Hair follicular keratinocyte (primary cell): ENCODE data around the gene CISD2. TPM values are rescaled to one million over a fixed set of nuclear protein-coding genes. Genes with fewer than 3 reads are reported as not detected.

Experiments
- total RNA-seq: library from RNA; depleted of rRNA; stranded (reverse); fragments of >200 nt; gene quantifications from 2 replicates; pipeline ENCODE4 v1.2.3, GENCODE V29; 2015

CISD2 gene, protein sequence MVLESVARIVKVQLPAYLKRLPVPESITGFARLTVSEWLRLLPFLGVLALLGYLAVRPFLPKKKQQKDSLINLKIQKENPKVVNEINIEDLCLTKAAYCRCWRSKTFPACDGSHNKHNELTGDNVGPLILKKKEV
- 20.4 and 28.4 TPM in 2 replicates for total RNA-seq

GRCh38 chr4:102868781-102869568 is at the start of gene CISD2:
TSS of gene CISD2 (plus strand) at chr4:102868992. CDS start at chr4:102869085, 93 bp downstream.

GRCh38 chr4:102826890-102827673 is 41.7 kb upstream of the CISD2 start, which contains the start of gene UBE2D3:
TSS of gene UBE2D3 (minus strand) at chr4:102827551. CDS start at chr4:102826508, 1,043 bp downstream.

Other genes with a start within 250 kb of the CISD2 start
- 6.4 and 15.2 TPM in 2 replicates for gene MANBA, start 108.0 kb upstream of the CISD2 start, total RNA-seq
- gene UBE2D3, start 41.4 kb upstream of the CISD2 start, total RNA-seq = 395 and 441 TPM in 2 replicates
- gene SLC9B1, start 150.7 kb downstream of the CISD2 start, total RNA-seq = 0.08 TPM in 1 of 2 replicates, not detected in the other
- 18.7 and 21.3 TPM in 2 replicates for gene SLC9B2, start 207.8 kb downstream of the CISD2 start, total RNA-seq
- 20.4 and 37.9 TPM in 2 replicates for gene BDH2, start 230.8 kb downstream of the CISD2 start, total RNA-seq